ENCODE results near the gene CDK14. TPM values are rescaled to one million over a fixed set of nuclear protein-coding genes. Genes with fewer than 3 reads are reported as not detected.

The CDK14 gene
- total and polyA plus RNA-seq, 2 donors (not counting 1 experiment from before 2014, with no cell fraction given), result 23.6 to 41.1 TPM

DNA sequence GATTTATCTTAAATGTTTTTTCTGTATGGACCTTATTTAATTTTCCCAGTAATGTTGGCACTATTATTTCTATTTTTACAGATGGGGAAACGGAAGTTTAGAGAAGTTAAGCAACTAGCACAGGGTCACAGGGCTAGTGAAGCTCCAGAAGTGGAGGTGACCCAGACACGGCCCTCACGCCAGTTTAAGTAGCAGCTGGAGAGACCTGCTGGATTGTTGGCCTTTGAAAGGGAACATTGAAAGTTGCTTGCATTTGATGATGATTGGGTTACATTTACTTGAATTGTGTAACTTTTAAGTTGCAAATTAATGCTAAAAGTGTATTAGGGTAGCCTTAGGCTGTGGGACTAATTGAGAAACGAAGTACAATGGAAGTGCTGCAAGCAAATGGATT is 25.6 kb downstream of the CDK14 start:
- Histone ChIP-seq H3K4me1 (ENCODE audit: control insufficient read depth, extremely low read depth, insufficient read depth, low read length) (peaks cover 17% of the 10 kb centered on the region), H3K9ac (ENCODE audit: insufficient read depth, low read length) (no peak overlapping the region), H3K4me3 (replicated peaks in 1 of 4; ENCODE audit: control extremely low read depth in 1 of 4, insufficient read depth in 1 of 4, low read depth in 3 of 4, low read length in 4 of 4) (no peak overlapping the region), H3K4me2 (ENCODE audit: extremely low read depth, insufficient read depth, low read length) (no peak overlapping the region), H3K27me3 (ENCODE audit: control insufficient read depth, insufficient read depth, low read length) (no peaks in the 10 kb centered on the region), H3K27ac (ENCODE audit: insufficient read depth, low read length) (no peak overlapping the region), H3K36me3 (ENCODE audit: control insufficient read depth, insufficient read depth, low read length) (no peaks in the 10 kb centered on the region), H2AFZ (ENCODE audit: low read length) (no peak overlapping the region), H3K79me2 (ENCODE audit: control insufficient read depth, insufficient read depth, low read length) (peaks cover 43% of the 10 kb centered on the region), H3K9me3 (ENCODE audit: control insufficient read depth, insufficient read depth, low read depth, low read length) (no peaks in the 10 kb centered on the region), H4K20me1 (ENCODE audit: control insufficient read depth, extremely low read depth, insufficient read depth, low read length) (no peaks in the 10 kb centered on the region)
- no peak for TF ChIP-seq EZH2 (IDR thresholded peaks at IDR 0.05; ENCODE audit: low read length, missing control alignments)
- TF ChIP-seq, protein P1, sequence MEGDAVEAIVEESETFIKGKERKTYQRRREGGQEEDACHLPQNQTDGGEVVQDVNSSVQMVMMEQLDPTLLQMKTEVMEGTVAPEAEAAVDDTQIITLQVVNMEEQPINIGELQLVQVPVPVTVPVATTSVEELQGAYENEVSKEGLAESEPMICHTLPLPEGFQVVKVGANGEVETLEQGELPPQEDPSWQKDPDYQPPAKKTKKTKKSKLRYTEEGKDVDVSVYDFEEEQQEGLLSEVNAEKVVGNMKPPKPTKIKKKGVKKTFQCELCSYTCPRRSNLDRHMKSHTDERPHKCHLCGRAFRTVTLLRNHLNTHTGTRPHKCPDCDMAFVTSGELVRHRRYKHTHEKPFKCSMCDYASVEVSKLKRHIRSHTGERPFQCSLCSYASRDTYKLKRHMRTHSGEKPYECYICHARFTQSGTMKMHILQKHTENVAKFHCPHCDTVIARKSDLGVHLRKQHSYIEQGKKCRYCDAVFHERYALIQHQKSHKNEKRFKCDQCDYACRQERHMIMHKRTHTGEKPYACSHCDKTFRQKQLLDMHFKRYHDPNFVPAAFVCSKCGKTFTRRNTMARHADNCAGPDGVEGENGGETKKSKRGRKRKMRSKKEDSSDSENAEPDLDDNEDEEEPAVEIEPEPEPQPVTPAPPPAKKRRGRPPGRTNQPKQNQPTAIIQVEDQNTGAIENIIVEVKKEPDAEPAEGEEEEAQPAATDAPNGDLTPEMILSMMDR (conservative IDR thresholded peaks at IDR 0.05 in 1 of 2, IDR thresholded peaks at IDR 0.05 in 1 of 2; ENCODE audit: low read depth in 1 of 2, low read length in 2 of 2), result no peak
- DNase-seq (ENCODE audit: low read depth in 2 of 2), result no peak

DNA sequence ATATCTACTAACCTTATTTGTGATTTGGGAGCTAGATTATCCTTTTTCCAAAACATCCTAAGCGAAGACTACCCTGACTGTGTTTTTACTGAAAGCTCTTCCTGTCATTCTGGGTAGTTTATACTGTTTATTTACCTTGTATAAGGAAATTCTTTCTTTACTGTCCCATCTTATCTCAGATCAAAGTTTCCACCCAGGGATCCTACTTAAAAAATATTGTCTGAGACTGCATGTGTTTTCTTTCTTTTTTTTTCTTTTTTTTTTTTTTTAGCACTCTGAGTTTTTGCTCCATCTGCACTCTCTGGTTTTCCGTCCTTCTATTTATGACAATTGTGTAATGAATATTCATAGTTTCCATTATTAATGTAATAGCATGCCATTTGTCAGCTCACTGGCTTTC is 26.5 kb downstream of the CDK14 start:
- TF ChIP-seq, protein P1 (conservative IDR thresholded peaks at IDR 0.05 in 1 of 2, IDR thresholded peaks at IDR 0.05 in 1 of 2; ENCODE audit: low read depth in 1 of 2, low read length in 2 of 2), result no peak
- TF ChIP-seq EZH2 (IDR thresholded peaks at IDR 0.05; ENCODE audit: low read length, missing control alignments), result no peak
- Histone ChIP-seq H2AFZ (ENCODE audit: low read length) (no peak overlapping the region), H3K4me1 (ENCODE audit: control insufficient read depth, extremely low read depth, insufficient read depth, low read length) (peaks cover 17% of the 10 kb centered on the region), H3K4me2 (ENCODE audit: extremely low read depth, insufficient read depth, low read length) (no peak overlapping the region), H3K9ac (ENCODE audit: insufficient read depth, low read length) (no peak overlapping the region), H3K4me3 (replicated peaks in 1 of 4; ENCODE audit: control extremely low read depth in 1 of 4, insufficient read depth in 1 of 4, low read depth in 3 of 4, low read length in 4 of 4) (no peak overlapping the region), H3K27ac (ENCODE audit: insufficient read depth, low read length) (no peak overlapping the region), H3K36me3 (ENCODE audit: control insufficient read depth, insufficient read depth, low read length) (no peaks in the 10 kb centered on the region), H3K79me2 (ENCODE audit: control insufficient read depth, insufficient read depth, low read length) (peaks cover 45% of the 10 kb centered on the region), H3K27me3 (ENCODE audit: control insufficient read depth, insufficient read depth, low read length) (no peaks in the 10 kb centered on the region), H4K20me1 (ENCODE audit: control insufficient read depth, extremely low read depth, insufficient read depth, low read length) (no peaks in the 10 kb centered on the region), H3K9me3 (ENCODE audit: control insufficient read depth, insufficient read depth, low read depth, low read length) (no peaks in the 10 kb centered on the region)
- DNase-seq (ENCODE audit: low read depth in 2 of 2), result no peak

DNA sequence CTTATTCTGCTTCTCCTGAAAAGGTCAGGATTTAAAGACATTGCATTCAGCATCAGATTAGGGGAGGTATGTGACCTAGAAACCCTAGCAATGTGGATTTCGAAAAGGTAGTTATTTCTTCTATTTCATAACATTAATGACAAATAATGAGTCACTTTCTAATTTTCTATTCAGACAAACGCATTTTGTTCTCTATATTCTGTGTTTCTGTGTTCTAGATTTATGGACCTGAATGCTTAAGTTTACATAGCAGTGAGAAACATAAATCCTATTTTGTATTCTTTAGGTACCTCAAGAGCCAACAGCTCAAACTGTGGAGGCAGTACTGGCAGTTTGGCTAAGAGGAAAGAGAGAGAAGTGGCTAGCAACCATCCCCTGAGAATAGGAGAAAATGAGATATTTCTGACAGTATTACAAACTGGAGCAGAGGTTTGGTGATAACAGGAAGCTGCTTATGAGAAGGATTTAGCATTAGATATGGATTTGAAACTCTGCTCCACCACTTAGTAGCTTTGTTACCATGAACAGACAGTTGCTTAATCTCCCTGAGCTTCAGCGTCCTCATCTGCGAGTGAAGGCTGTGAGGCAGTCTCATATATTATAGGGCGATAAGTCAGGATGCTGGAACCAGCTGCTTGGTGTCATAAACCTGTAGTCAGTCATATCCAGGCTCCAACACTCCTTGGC is 28.2 kb downstream of the CDK14 start:
- Histone ChIP-seq H2AFZ (ENCODE audit: low read length) (no peak overlapping the region), H3K79me2 (ENCODE audit: control insufficient read depth, insufficient read depth, low read length) (peaks cover 50% of the 10 kb centered on the region)

More for the DNA sequence above, 28.2 kb downstream of the CDK14 start:
- H3K4me1 ChIP-seq (ENCODE audit: control insufficient read depth, extremely low read depth, insufficient read depth, low read length), result peaks cover 17% of the 10 kb centered on the region
- H3K4me2 ChIP-seq (ENCODE audit: extremely low read depth, insufficient read depth, low read length), result peak overlapping the region; percentile 51
- peak overlapping the region in 1 of 4 experiments; percentile 19 for H3K4me3 ChIP-seq (replicated peaks in 1 of 4; ENCODE audit: control extremely low read depth in 1 of 4, insufficient read depth in 1 of 4, low read depth in 3 of 4, low read length in 4 of 4)
- H3K36me3 ChIP-seq (ENCODE audit: control insufficient read depth, insufficient read depth, low read length), result no peaks in the 10 kb centered on the region
- DNase-seq (ENCODE audit: low read depth in 2 of 2), result peak; percentile 36 to 42
- TF ChIP-seq, protein P1 (conservative IDR thresholded peaks at IDR 0.05 in 1 of 2, IDR thresholded peaks at IDR 0.05 in 1 of 2; ENCODE audit: low read depth in 1 of 2, low read length in 2 of 2), result no peak
- TF ChIP-seq EZH2 (IDR thresholded peaks at IDR 0.05; ENCODE audit: low read length, missing control alignments), result no peak
- H3K9ac ChIP-seq (ENCODE audit: insufficient read depth, low read length), result no peak overlapping the region
- no peaks in the 10 kb centered on the region for H4K20me1 ChIP-seq (ENCODE audit: control insufficient read depth, extremely low read depth, insufficient read depth, low read length)
- no peaks in the 10 kb centered on the region for H3K9me3 ChIP-seq (ENCODE audit: control insufficient read depth, insufficient read depth, low read depth, low read length)
- H3K27me3 ChIP-seq (ENCODE audit: control insufficient read depth, insufficient read depth, low read length), result no peaks in the 10 kb centered on the region
- peak overlapping the region; percentile 43 for H3K27ac ChIP-seq (ENCODE audit: insufficient read depth, low read length)

All from fibroblast of lung (primary cell).